Pulmonary artery endothelial cell (primary cell): ENCODE measurements around the gene CTDP1. TPM values are rescaled to one million over a fixed set of nuclear protein-coding genes. Genes with fewer than 3 reads are reported as not detected.

Experiments used
- DNase-seq: peaks from one replicate; pipeline ENCODE4 v3.0.0-alpha.2; 2011; ENCODE audit warnings: low read depth, low spot score
- total RNA-seq: library from RNA; depleted of rRNA; stranded (reverse); fragments of >200 nt; gene quantifications from 2 replicates; pipeline ENCODE4 v1.2.3, GENCODE V29; 2014

The CTDP1 gene
- total RNA-seq, 1 donor from 2014 or later: 36.1 TPM

DNA sequence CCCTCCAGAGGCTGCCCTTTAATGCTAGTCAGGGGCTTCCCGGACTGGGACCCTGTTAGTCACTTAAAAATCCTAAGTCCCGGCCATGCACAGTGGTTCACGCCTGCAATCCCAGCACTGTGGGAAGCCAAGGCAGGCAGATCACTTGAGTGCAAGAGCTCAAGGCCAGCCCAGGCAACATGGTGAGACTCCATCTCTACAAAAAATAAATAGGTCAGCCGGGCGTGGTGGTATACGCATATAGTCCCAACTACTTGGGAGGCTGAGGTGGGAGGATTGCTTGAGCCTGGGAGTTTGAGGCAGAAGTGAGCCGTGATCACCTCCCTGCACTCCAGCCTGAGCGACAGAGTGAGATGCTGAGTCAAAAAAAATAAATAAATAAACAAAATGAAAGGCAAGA lies 100.9 kb downstream of the CTDP1 start:
- no peak for DNase-seq

DNA sequence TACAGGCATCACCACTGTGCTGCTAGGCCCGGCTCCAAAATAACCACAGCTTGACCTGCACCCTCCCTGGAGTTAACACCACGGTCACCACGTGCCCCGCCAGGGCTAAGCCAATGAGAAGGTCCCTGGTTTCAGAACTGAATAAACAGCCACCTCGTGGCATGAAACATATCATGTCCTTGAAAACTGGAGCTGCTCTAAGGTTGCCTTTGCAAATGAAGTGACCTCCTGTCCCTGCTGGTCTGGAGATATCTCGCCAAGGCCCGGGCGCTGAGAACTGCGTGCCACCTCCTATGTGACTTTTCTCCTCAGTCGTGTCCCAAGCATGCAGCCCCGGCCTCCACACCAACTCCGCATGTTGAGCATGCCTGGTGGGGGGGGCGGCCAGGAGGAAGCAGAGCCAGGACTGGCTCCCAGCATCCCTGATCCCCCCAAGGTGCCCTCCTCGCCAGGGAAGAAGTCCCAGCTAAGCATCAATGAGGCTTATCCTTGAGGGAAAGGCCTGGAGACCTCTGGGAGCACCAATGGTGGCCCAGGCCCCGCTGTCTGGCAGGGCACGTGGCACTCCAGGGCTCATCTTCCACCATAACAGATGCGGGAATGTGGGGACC lies 101.8 kb downstream of the CTDP1 start:
- no peak for DNase-seq

DNA sequence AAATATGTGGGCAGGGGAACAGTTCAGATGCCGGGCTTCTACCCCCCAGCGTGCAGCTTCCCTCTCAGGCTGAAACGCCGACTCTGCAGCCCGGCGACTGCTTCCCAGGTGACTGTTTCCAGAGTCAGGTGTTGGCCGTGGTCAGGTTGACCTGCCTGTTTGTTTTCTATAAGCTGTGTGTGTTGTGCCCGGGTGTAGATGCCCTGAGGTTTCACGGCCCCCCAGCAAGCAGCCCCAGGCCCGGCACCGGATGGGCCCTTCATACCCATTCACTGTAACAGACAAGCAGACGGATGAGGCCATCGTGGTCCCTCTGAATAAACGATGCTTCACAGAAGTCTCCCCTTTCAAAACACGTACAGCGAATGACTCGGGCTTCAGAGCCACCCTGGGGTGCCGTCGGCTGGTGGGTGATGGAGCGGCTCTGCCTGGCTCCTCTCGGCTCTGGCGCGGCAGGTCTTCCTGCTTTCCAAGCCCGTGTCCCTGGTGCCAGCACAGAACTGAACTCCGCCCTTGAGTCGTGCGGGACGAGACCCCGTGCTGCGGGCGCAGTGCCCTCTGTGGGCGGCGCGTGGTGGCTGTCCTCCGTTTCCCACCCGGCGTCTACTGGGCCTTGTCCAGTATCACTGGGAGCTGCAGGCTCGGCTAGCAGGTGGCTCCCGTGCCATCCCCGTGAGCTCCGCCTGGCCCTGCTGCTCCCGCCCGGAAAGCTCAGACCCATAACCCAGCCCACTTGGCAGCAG lies 103.1 kb downstream of the CTDP1 start:
- no peak for DNase-seq

DNA sequence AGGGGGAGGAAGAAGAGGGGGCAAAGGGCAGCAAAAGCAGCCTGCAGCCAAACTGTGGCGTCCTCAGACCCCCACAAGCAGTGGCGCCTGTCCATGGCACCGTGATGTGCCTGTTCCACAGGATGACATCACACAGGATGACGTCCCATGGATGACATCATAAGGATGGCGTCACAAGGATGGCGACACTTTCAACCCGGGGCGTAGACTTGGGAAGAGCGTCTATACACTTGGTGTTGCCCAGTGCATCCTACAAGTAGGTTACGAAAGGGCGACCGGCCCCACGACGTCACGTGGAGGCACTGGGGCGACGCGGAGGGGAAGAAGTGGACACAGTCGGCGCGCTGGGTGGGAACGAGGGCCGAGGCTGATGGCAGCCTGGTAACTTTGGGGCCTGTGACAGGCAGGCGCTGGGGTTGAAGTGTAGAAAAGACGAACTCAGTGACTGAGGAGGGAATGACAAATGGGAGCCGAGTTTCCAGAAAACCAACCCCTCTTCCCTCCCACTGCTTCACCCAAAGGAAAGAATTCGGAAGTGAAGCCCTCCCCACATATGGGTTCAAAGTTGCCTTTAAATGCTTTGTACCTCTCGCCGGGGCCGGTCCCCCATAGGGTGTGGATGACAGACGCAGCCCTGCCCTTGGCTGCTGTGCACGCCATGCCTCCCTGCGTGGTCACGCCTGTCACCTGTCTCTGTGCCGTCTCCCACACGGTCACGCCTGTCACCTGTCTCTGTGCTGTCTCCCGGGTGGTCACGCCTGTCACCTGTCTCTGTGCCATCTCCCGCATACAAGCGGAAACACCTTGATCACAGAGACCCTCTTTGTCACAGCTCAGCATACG lies 104.7 kb downstream of the CTDP1 start:
- DNase-seq: no peak

DNA sequence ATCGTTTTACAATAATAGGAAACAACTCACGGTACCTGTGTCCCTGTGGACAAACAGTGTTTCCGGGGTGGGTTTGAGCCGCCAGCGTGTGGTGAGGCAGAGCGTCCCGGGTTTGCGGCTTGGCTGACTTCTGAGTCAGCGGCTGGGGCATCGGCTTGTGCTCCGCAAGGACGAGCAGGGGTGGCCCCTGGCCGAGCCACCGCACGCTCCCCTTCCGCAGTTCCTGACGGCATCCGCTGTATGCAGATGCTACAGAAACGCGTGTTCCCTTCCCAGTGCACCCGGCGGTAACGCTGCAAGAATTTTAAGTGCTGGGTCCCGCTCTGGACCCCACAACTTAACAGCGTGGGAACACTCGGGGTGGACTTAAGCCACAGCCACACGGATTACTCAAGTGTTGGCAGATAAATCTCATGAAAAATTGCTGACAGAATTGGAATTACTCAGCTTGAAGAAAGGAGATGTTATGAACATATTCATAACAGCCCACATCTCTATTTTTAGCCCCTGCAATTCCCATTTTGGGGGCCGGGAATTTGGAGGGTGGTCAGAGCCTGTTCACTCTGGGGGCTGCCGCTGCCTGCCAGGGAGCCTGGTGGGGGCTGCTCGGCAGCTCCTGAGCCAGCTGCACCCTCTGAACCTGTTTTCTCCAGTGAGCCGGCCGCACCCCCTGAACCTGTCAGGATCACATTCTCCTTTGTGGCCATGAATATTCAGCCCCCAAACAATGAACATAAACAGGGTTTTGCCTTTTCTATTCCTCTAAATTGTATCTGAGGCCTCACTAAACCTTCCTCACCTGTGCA lies 105.6 kb downstream of the CTDP1 start:
- no peak for DNase-seq

DNA sequence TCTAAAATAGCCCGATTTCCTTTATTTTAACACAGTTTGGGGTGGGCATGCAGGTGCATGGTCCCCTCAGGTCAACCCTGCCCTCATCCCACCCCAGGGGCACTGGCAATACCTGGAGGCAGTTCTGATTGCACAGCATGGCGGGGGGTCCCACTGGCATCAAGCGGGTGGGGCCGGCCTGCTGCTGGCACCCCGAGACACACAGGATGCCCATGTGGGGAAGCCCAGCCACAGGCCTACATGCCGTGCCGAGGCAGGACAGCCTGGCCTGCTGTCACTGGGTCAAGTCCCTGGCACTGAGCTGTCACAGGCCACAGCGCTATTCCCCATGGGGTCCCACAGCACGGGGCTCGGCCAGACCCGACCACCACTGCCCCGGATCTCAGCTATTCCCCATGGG lies 106.2 kb downstream of the CTDP1 start:
- DNase-seq: no peak

DNA sequence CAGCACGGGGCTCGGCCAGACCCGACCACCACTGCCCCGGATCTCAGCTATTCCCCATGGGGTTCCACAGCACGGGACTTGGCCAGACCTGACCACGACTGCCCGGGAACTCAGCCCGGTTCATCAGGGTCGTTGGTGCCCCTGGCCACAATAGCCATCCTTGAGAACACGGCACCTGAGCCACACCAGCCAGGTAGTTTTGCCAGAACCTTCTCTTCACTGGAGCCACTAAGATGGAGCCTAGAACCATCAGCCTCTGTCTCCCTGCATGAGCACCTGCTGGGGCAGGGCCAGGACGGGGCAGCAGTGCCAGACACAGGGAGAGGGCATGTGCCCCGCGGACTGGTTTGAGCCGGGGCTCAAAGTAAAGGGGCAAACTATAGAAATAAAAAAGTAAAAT lies 106.7 kb downstream of the CTDP1 start:
- no peak for DNase-seq

DNA sequence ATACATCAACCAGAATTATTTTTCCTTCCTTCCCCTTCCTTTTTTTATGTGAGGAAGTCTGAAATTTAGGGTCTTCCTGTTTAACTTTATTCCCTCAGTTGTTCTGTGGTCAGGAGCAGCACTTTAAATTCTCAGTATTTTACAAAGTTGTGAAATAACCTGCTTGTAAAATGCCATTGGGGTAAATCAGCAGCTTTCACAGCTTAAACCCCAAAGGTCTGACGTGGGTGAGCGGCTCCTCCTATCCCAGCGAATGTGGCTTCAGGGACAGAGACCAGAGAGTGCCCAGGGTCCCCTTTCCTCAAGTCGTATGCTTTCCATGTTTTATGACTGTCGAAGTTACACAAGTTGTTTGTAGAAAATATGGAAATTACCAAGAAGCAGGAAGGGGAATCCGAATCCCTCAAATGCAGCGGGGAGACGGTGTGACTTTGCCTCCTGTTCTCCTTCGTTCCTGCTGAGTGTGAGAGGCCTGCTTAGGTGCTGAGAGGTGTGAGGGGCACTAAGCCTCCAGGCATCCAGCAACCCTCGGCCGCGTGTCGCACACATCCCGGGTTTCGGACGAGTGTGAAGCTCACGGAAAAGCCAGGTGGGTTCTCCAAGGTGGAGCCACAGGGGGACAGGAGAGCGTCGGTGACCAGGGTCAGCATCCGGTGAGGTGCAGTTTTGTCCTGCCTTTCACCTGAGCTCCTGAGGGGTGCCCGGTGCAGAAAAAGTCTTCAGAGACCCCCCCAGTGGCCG lies 107.4 kb downstream of the CTDP1 start:
- no peak for DNase-seq

DNA sequence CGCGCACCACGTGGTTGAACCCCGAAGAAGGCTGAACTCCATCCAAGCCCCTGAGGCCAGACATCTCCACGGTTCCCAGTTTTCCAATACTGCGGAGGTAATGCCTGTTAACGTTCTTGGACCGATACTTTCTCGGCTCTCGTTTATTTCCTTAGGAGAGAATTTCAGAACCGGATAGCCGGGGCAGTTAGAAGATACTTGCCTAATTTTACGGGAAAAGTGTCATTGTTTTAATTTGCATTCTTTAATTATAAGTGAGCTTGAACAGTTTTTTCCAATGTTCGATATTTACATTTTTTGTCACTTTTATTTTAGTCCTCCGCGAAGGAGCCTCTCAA lies 107.9 kb downstream of the CTDP1 start:
- no peak for DNase-seq

DNA sequence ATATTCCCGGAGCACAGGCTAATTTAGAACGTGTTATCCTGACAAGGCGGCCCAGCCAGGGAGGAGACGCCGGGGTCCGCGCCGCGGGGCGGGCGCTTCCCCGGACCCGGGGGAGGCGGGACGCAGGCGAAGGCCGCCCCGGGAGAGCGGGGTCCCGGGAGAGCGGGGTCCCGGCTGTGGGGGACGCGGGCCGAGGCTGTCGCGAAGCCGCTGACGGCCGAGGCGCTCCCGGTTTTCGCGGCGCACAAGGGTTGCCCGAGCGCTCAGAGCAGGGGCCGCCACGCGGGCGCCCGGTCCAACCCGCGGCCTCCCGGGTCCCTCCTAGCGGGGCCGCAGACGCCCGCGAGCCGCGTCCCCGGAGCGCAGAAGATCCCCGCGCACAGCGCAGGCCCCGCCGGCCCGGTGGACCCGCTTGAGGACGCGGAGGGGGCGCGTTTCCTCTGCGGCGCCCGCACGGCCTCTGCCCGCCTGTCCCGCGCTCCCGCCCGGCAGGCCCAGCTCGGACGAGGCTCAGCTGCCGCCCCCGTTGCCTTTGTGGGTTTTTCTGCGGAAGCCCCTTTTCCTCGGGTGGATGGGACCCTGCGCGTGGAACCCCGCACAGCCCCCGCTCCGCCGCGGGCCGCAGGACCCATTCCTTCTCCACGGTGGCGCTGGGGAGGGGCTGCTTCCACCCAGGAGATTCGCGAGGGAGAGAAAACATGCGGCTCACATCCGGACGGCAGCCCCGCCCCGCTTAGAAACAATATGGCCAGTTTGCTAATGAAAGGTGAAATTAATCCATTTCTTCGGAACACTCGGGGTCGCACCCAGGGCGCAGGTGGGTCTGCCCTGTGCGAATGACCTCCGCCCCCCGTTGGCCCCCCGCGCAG lies 108.5 kb downstream of the CTDP1 start:
- DNase-seq: no peak

DNA sequence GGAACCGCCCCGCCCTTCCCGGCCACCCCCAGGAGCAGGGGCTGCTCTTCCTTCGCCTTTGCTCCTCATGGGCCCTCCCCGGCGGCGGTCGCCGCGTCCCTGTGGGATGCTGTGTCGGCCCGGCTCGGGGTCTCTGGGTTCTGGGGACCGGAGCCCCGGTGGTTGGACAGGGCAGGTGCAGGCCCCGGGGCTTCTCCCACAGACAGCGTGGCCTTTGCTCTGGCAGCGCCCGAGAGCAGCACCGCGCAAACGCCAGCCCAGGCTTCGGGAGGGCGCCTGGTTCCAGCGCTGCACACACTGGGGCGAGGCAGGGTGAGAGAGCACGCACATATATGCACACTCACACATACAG lies 109.1 kb downstream of the CTDP1 start:
- no peak for DNase-seq

DNA sequence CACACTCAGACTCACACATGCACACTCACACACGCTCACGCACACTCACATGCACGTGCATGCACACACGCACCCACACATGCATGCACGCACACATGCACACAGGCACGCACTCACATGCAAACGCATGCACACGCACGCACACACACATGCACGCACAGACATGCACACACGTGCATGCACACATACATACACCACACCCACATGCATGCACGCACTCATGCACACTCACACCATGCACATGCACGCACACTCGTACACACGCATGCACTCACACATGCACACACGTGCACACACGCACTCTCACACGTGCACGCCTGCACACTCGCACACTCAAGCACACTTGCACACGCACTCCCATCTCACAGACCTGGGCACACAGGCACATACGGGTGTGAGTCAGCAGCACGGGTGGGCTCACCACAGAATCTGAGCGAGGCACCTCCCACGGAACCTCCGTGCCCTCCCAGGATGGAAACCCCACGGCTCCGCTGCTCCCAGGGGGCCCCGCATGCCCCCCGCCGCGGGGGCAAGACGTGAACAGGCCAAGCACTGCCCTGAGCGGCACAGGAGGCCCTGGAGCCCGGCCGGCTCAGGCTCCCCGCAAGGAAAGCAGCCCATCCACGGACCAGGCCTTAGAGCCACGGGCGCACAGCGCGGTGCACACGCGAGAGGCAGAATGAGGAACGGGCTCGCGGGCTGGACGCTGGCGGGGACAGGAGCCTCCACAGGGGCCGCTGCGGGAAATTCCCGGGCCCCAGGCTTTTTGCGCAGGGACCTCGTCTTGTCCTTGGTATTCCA lies 109.7 kb downstream of the CTDP1 start:
- DNase-seq: no peak

DNA sequence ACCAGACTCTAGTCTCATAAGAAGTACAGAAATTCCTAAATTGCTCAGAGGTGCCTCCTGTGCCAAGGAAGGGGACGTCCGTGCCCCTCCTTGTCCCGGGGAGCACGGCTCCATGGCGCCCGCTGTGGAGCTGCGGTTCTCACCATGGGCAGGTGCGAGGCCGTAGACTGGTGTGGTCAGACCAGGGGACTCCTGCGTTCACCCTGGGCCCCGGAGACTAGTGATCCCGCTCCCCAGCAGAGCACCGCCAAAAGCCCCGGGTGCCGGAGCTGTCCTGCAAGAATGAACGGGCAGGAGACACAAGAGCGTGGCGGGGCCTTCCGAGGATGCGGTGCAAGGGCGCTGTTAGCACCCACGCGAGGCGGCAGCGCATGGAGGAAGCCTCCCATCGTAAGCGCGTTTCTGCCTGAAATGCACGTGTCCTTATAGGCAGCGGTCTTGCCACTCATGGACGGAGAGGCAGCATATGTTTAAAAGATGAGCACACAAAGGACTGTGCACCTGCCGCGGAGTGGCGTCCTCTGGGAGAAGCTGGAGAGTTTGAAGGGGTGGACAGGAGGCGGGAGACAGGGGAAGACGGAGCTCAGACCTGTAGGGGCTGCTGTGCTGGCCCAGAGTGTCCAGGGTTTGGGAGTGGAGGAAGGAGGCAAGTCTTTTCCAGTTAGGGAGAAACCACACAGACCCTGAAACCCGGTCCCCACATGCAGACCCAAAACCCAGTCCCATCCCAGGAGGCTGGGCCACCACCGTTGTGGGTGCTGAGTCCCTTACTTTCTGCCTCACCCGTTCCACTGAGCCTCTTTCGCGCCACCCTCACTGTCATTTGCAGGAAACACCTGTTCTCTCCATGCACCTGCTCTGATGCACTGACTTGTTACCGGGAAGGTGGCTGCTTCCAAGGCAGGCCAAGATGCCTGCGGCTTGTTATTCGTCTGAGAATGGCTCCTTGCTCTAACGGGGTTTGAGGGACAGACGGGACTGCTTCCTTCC lies 110.6 kb downstream of the CTDP1 start:
- no peak for DNase-seq

DNA sequence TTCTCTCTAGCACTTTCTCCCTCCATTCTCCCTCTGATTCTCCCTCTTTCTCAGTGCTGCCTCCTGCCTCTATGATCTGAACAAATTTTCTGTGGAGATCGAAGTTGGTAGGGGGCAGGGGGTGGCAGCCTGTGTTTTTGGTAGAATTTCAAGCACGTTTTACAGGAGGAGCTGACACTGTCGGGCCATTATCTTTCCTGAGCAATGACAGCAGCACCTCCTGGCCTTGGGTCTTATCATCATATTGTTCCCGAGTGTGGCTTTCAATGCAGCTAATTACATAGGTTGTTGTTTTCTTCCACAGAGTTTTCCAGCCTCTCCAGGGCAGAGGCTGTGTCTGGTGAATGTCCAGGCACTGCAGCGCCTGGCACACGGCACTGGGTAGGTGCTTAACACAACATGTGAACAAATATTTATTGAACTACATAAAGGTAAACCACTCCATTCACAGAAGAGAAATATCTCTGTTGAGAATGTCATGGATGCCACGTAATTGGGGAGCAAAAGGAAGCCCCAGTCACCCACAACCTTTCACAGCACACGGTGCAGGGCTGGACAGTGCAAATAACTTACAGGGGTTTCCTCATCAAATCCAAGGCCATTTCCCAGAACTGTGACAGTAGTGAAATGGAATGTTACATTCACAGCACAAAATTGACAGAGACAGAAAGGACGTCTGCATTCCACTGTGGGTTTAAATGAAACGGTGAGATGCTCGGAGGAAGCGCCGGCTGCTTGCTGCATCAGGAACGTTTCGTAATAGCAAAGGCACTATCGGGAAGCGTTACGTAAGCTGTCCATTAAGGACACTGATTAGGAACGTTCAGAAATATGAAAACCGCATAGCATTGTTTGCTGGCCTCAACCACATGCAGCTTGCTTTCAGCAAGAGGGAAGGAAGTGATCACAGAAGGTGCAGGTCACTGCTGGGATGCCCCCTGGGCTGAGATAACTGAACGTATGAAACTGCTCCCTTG lies 111.7 kb downstream of the CTDP1 start:
- DNase-seq: peak; percentile 24

DNA sequence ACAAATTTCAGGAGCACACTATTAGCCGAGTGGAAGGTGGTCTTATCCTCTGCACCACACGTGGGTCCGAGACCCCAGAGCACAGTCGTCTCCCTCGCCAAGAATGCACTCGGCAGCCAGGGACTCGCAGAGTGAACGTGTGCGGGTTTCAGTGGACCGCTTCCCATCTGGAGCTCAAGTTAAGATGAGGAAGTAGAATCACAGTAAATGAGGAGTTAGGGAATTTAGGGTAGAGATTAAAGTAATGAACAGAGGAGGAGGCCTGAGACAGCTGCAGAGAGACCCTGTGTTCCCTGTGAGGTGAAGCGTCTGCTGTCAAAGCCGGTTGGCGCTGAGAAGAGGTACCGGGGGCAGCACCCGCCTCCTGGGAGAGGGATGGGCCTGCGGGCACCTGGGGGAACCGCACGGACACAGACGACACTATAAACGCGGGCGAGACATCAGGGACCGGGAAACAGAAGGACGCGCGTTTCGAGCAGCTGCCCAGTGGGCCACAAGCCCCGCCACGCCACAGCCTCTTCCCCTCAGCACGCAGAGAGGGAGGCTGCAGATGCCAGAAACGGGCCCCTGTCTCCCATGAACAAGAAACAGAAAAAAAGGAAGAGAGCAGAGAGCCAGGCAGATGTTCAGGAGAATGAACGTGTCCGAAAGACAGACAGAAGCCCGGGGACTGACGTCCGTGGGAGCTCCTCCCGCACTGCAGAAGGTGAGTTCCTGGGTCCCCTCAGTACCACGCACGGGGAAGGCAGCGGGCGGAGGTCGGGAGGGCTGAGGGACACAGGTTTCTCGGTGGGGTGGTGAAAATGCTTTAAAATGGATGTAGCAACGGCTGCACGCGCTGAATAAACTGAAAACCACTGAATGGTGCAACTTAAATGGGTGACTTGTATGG lies 112.7 kb downstream of the CTDP1 start:
- no peak for DNase-seq

DNA sequence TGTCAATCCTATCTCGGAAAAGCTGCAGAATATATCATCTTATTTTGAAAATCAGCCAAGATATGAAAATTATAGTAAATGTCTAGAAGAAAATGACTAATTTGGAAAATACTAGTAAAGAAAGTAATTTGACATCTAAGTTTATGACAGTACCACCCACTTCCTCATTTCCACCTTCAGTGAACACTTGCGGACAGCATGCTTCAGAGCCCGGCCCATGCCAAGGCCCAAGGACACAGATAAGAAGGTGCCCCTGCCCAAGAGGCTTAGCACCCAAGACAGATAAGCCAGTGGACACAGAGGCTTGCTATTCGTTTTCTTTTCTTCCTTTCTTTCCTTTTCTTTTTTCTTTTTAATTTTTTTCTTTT lies 113.4 kb downstream of the CTDP1 start:
- DNase-seq: no peak
